Activated T-helper 2 cell treated with anti-CD3 and anti-CD28 coated beads, Interferon-gamma antibody, Interleukin-2, Interleukin-4, amounts not matched to agents 10 μg/mL and 5 μg/mL and 100 μg/mL, durations not matched to agents 14 hours and 24 hours and 36 hours (primary cell): ENCODE measurements around the gene PDZD2. TPM values are rescaled to one million over a fixed set of nuclear protein-coding genes. Genes with fewer than 3 reads are reported as not detected.
"Not testable (repeated sequence)": the region's sequence is repeated elsewhere in the genome, so short reads cannot be mapped to it uniquely, and the experiment has no call there.

Experiments used
- DNase-seq: peaks from one replicate; pipeline ENCODE4 v3.0.0; 2021; ENCODE audit warnings: low spot score
- H3K27ac Mint-ChIP-seq: one replicate; pipeline ENCODE4 v1.8.0; 2021; ENCODE audit warnings: mixed read lengths
- H3K27me3 Mint-ChIP-seq: one replicate; pipeline ENCODE4 v1.8.0; 2021; ENCODE audit warnings: low read depth, mixed read lengths
- H3K36me3 Mint-ChIP-seq: one replicate; pipeline ENCODE4 v1.8.0; 2021; ENCODE audit warnings: low read depth, mixed read lengths
- H3K4me1 Mint-ChIP-seq: one replicate; pipeline ENCODE4 v1.8.0; 2021; ENCODE audit warnings: low read depth, mixed read lengths
- H3K4me3 Mint-ChIP-seq: one replicate; pipeline ENCODE4 v1.8.0; 2021; ENCODE audit warnings: low read depth, mild to moderate bottlenecking, moderate library complexity, mixed read lengths
- H3K9me3 Mint-ChIP-seq: one replicate; pipeline ENCODE4 v1.8.0; 2021; ENCODE audit warnings: mixed read lengths
- intact Hi-C: fragments of 100-400 bp; cut with micrococcal nuclease; formaldehyde crosslinking; loops from one replicate; pipeline ENCODE4 v1.15.1; 2023
- total RNA-seq: library from RNA; stranded (reverse); gene quantifications from 2 replicates; pipeline ENCODE4 v1.2.3, GENCODE V29; 2022

Gene PDZD2
- total RNA-seq, 1 donor from 2014 or later, result 0.25 TPM

DNA sequence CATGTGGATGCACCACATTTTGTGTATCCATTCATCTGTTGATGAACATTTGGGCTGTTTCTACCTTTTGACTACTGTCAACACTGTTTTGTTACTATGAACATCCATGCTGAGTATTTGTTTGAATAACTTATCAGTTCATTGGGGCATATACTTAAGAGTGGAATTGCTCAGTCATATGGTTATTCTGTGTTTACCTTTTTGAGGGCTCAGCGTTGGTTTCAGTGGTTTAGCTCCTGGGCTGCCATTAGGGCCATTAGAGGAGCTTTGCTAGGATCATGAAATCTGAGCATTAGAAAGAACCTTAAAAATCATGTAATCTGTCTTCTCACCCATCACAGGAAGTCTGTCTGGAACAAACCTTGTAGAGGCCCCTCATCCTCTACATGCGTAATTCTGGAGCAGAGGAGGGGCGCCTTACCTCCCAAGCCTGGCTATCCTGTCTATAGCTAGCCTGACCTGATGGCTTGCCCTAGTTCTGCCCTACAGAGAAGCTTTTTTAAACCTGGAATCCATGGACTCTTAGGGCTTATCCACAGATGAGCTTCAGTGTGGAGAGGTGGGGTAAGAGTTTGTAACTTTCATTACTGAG lies 92.9 kb downstream of the PDZD2 start:
- intact Hi-C loops, result no loop called here
- Mint-ChIP-seq H3K27me3 (no peaks in the 10 kb centered on the region), H3K27ac (no peak overlapping the region), H3K9me3 (no peaks in the 10 kb centered on the region), H3K4me1 (no peaks in the 10 kb centered on the region), H3K36me3 (no peaks in the 10 kb centered on the region), H3K4me3 (no peak overlapping the region)
- DNase-seq, result no peak

DNA sequence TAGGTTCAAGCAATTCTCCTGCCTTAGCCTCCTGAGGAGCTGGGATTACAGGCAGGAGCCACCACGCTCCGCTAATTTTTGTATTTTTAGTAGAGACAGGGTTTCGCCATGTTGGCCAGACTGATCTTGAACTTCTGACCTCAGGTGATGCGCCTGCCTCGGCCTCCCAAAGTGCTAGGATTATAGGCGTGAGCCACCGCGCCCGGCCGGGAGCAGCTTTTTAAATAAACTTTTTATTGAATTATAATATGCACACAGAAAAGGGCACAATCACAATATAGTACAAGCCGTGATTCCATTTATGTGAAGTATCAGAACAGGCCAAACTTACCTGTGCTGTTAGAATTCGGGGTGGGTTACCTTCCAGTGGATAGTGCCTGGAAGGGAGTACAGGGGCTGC lies 93.9 kb downstream of the PDZD2 start:
- H3K27ac Mint-ChIP-seq, H3K27me3 Mint-ChIP-seq, intact Hi-C loops, H3K4me1 Mint-ChIP-seq, H3K4me3 Mint-ChIP-seq, H3K36me3 Mint-ChIP-seq, DNase-seq, H3K9me3 Mint-ChIP-seq: not testable (repeated sequence)

DNA sequence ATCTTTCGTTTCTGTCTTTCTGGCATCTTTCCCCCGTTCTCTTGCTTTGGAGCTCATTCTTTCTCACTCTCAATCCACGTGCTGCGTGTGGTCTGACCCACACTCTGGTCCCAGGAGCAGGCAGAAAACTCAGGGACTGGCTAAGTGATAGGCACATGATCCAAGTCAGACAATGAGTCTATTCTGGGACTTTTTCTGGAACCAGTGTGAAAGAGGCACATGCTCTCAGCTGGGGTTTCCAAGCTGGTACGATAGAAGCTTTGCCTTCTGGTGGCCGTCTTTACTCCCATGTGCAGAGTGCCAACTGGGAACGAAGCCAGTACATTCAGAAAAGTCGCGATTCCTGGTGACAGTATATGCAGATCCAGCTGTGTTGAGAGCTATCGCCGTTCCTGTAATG lies 94.4 kb downstream of the PDZD2 start:
- no peak overlapping the region for H3K4me3 Mint-ChIP-seq
- no peaks in the 10 kb centered on the region for H3K36me3 Mint-ChIP-seq
- no peak overlapping the region for H3K27ac Mint-ChIP-seq

DNA sequence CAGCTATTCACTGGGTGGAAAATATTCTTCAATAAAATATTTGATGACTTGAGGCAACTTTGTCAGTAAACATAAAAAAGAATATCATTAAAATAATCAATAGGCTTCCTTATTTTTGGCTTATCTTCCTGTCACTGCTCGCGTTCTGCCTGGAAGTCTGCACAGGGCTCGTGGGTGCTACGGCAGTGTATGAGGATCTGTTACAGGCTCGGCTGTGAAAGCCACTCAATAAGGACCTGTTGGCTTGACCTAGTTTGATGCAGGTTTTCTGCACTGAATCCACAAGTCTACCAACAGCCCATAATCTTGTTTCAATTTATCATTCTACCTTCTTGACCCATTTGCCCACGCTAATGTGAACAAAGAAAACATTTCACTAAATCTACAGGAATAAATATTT lies 97.2 kb downstream of the PDZD2 start:
- Mint-ChIP-seq H3K9me3 (no peaks in the 10 kb centered on the region), H3K36me3 (no peaks in the 10 kb centered on the region), H3K27ac (no peak overlapping the region), H3K4me1 (no peaks in the 10 kb centered on the region), H3K27me3 (no peaks in the 10 kb centered on the region), H3K4me3 (no peak overlapping the region)
- DNase-seq, result no peak
- intact Hi-C loops, result no loop called here

More for the DNA sequence above, 94.4 kb downstream of the PDZD2 start:
- intact Hi-C loops, result no loop called here
- Mint-ChIP-seq H3K4me1 (no peaks in the 10 kb centered on the region), H3K27me3 (no peaks in the 10 kb centered on the region), H3K9me3 (no peaks in the 10 kb centered on the region)
- DNase-seq, result no peak

GRCh38 chr5:31738199-31738598 lies 99.3 kb downstream of the PDZD2 start:
- H3K36me3 Mint-ChIP-seq, result no peaks in the 10 kb centered on the region
- no peak for DNase-seq
- intact Hi-C loops, result no loop called here
- H3K4me3 Mint-ChIP-seq, result no peak overlapping the region
- H3K27ac Mint-ChIP-seq, result no peak overlapping the region
- no peaks in the 10 kb centered on the region for H3K27me3 Mint-ChIP-seq
- no peaks in the 10 kb centered on the region for H3K4me1 Mint-ChIP-seq
- no peaks in the 10 kb centered on the region for H3K9me3 Mint-ChIP-seq

GRCh38 chr5:31741496-31741895 lies 102.6 kb downstream of the PDZD2 start:
- Mint-ChIP-seq H3K27ac (no peak overlapping the region), H3K36me3 (no peaks in the 10 kb centered on the region), H3K27me3 (no peaks in the 10 kb centered on the region), H3K4me1 (no peaks in the 10 kb centered on the region), H3K4me3 (no peak overlapping the region), H3K9me3 (no peaks in the 10 kb centered on the region)
- intact Hi-C loops, result no loop called here
- no peak for DNase-seq

- H3K27me3 Mint-ChIP-seq, result no peaks in the 10 kb centered on the region
- intact Hi-C loops, result no loop called here
- no peak for DNase-seq
- no peaks in the 10 kb centered on the region for H3K36me3 Mint-ChIP-seq
- no peaks in the 10 kb centered on the region for H3K4me1 Mint-ChIP-seq
- no peak overlapping the region for H3K4me3 Mint-ChIP-seq
- no peaks in the 10 kb centered on the region for H3K9me3 Mint-ChIP-seq
- H3K27ac Mint-ChIP-seq, result no peak overlapping the region
These were observed 104.7 kb downstream of the PDZD2 start for GRCh38 chr5:31743678-31744077.

GRCh38 chr5:31748458-31749172 lies 109.7 kb downstream of the PDZD2 start:
- no peaks in the 10 kb centered on the region for H3K36me3 Mint-ChIP-seq
- H3K27me3 Mint-ChIP-seq, result no peaks in the 10 kb centered on the region

GRCh38 chr5:31750215-31750614 lies 111.3 kb downstream of the PDZD2 start:
- Mint-ChIP-seq H3K36me3 (no peaks in the 10 kb centered on the region), H3K4me3 (no peak overlapping the region), H3K27ac (no peak overlapping the region), H3K4me1 (no peaks in the 10 kb centered on the region), H3K27me3 (no peaks in the 10 kb centered on the region), H3K9me3 (no peaks in the 10 kb centered on the region)
- intact Hi-C loops, result no loop called here
- no peak for DNase-seq

More at GRCh38 chr5:31748458-31749172, 109.7 kb downstream of the PDZD2 start:
- intact Hi-C loops, result no loop called here
- no peak for DNase-seq
- H3K4me3 Mint-ChIP-seq, result no peak overlapping the region
- H3K9me3 Mint-ChIP-seq, result no peaks in the 10 kb centered on the region
- H3K27ac Mint-ChIP-seq, result no peak overlapping the region
- no peaks in the 10 kb centered on the region for H3K4me1 Mint-ChIP-seq

DNA sequence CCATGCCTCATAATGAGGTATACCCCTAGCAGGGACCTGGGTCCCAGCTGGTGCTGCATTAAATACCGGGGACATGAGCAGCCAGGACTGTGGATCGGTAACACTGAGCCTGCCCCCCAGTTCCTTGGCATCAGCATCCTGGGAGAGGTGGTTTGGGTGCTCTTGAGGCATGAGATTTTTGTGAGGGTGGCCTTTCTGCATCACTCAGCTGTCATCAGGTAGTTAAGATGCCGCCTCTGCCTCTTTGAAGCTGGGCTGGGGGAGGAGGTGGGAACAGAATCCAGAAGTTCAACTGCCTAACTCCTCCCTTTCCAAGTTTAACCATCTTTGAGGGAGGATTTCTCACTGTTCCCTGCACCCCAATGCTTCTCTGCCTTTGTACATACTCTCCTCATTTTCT lies 112.7 kb downstream of the PDZD2 start:
- Mint-ChIP-seq H3K27ac (no peak overlapping the region), H3K9me3 (no peaks in the 10 kb centered on the region), H3K27me3 (no peaks in the 10 kb centered on the region), H3K4me1 (no peaks in the 10 kb centered on the region), H3K36me3 (no peaks in the 10 kb centered on the region), H3K4me3 (no peak overlapping the region)
- no peak for DNase-seq
- intact Hi-C loops, result no loop called here

DNA sequence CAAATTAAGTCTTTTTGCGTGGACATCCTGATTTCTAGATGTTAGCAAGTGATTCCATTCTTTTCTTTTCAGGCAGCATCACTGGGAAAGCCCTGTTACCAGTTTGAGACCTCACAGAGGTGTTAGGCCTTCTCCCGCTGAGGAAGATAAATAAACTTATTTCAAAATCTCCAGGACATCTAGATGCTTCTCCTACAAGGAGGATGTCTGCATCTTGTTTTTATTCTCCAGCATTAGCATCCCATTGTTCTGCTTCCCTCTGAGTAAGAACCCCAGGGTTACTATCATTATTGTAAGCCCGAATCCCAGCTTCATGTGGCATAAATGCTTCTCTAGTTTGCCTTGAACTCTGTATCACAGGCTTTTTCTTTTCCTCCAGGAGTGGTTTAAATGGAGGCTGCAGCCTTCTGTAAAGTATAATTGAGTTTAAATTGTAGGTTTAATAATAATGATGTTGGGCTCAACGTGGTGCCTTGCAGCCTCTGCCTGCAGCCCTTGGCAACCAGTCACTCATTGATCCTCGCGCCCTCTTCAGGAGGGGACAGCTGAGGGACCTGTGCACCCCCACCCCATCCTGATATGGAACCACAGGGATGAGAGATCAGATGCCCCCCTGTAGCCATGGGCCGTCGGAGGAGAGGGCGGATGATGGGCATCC lies 114.9 kb downstream of the PDZD2 start:
- Mint-ChIP-seq H3K27ac (no peak overlapping the region), H3K4me1 (no peaks in the 10 kb centered on the region), H3K9me3 (no peaks in the 10 kb centered on the region), H3K4me3 (no peak overlapping the region), H3K36me3 (no peaks in the 10 kb centered on the region), H3K27me3 (no peaks in the 10 kb centered on the region)
- no peak for DNase-seq
- intact Hi-C loops, result no loop called here

DNA sequence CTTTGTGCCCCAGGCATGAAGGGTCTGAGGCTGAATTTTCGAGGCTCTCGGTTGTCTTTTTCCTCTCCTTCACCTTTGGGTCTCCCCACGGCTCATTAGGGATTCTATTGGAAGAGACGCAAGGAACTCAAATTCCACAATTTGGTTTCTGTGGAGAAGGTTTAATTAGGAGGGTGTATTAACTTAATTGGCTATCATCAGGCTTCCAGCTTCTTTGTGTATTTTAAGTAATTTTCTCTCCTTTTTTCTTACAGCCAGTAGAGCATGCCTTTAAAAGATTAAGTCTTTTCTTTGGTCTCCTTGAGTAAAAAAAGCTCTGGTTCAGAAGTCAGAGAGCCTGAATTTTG lies 115.4 kb downstream of the PDZD2 start:
- H3K4me1 Mint-ChIP-seq, result no peaks in the 10 kb centered on the region
- H3K9me3 Mint-ChIP-seq, result no peaks in the 10 kb centered on the region
- H3K27me3 Mint-ChIP-seq, result no peaks in the 10 kb centered on the region
- intact Hi-C loops, result no loop called here
- H3K4me3 Mint-ChIP-seq, result no peak overlapping the region
- no peak for DNase-seq
- H3K27ac Mint-ChIP-seq, result no peak overlapping the region
- H3K36me3 Mint-ChIP-seq, result no peaks in the 10 kb centered on the region
